HL-60/S4 treated with retinoic acid at 250 ng/mL for 4 days and 3 days (cell line): ENCODE results near the gene TICAM1.
"Not testable (repeated sequence)": the region's sequence is repeated elsewhere in the genome, so short reads cannot be mapped to it uniquely, and the experiment has no call there.

ENCODE experiments used
- in situ Hi-C: fragments of 300-500 bp; cut with MboI; formaldehyde crosslinking; loops from 2 replicates; pipeline ENCODE4 v1.7.0; 2022; ENCODE audit warnings: low sequenced_read_pairs

The TICAM1 gene

DNA sequence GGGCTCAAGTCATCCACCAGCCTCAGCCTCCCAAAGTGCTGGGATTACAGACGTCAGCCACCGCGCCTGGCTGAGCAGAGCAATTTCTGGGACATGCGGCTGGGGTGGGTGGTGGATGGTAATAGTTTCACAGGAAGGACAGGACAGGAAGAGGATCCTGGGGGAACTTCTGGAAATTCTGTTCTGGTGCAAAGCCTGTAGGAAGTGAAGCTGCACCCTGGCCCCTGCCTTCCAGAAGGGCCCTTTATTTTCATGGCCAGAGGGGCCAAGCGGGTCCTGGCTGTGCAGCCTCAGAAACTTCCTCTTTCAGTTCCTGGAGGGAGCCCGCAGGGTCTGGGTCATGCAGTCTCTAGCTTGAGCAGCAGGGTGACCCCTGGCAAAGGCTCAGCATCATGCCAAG lies 24.3 kb downstream of the TICAM1 start:
- in situ Hi-C loops = no loop called here

DNA sequence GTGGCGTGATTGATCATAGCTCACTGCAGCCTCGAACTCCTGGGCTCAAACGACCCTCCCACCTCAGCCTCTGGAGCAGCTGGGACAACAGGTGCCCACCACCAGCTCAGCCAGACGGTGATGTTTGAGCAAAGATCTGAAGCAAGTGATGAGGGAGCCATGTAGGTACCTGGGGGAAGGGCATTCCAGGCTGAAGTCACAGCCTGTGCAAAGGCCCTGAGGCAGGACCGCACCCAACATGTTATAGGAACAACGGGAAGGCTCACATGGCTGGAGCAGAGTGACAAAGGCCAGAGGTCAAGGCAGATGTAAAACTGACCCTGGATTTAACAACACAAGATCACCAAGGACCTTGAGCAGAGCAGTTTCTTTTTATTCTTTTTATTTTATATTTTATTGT lies 25.1 kb downstream of the TICAM1 start:
- in situ Hi-C loops = no loop called here

DNA sequence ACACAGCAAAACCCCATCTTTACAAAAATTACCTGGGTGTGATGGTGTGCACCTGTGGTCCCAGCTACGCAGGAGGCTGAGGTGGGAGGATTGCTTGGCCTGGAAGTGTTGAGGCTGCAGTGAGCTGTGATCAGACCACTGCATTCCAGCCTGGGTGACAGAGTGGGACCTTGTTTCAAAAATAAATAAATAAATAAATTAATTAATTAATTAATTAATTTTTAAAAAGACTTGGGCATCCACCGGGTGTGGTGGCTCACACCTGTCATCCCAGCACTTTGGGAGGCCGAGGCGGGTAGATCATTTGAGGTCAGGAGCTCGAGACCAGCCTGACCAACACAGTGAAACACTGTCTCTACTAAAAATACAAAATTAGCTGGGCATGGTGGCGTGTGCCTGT lies 26.4 kb downstream of the TICAM1 start:
- in situ Hi-C loops = not testable (repeated sequence)

DNA sequence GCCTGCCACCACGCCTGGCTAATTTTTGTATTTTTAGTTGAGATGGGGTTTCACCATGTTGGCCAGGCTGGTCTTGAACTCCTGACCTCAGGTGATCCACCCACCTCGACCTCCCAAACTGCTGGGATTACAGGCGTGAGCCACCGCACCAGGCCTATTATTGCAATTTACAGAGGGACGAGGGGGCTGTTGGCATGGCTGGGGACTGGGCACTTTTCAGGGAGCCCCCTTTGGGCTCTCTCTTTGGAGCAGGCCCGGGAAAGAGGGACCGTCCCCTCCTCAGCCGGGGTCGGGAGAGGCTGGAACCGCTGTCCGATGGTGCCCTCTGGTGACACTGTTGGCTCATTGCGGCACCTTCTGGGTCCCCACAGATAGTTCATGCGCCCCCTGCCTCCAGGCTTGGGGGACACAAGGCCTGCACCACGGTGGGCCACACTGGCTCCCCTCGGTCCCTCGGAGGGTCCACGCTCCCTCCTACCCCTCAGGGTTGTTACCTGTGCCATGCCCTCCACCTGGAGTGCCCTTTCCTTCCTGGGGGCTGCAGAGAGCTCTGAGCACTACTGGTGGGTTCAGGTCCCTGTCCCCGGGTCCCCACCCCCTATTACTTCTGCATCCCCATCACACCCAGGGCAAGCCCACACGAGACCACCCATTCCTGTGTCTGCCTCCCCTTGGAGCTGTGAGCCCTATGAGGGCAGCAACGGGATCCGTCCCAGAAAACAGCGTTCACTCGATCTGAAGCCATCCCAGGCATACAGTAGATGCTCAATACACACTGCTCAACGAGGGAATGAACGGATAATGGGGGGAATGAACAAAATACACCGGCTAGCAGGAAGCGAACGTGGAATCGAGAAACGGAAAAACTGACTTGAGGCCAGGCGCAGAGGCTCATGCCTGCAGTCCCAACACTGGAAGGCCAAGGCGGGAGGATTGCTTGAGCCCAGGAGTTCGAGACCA lies 27.5 kb downstream of the TICAM1 start:
- in situ Hi-C loops = no loop called here

DNA sequence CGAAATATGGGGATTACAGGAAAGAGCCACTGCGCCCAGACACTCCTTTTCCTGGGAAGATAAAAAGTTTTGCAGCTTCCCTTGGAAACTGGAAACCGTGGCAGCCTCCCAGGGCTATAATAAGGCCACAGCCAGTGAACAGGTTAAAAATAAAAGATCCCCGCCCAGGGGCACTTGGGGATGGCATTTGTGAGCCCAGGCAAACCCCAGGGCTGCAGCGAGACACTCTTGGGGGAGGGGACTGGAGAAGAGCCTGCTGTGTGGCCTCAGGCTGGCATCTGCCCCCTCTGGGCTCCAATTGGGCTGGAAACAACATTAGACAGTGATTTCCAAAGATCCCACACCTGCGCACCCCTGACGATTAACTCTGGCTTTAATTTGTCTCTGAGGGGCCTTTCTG lies 28.8 kb downstream of the TICAM1 start:
- in situ Hi-C loops = no loop called here

DNA sequence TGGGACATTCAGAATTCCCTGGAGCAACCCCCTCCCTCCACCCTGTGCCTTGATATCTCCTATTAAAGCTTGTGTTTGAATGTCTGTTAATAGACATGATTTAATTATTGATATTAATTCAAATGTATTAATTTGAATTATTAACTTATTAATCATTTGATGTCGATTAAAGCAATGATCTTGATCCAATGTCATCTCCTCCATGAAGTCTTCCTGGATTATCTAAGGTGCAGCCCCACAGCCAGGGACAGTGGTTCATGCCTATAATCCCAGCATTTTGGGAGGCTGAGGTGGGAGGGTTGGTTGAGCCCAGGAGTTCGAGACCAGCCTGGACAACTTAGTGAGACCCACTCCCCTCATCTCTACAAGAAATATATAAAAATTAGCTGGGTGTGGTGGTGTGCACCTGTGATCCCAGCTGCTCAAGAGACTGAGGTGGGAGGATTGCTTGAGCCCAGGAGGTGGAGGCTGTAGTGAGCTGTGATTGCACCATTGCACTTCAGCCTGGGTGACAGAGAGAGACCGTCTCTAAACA lies 30.4 kb downstream of the TICAM1 start:
- in situ Hi-C loops = no loop called here

DNA sequence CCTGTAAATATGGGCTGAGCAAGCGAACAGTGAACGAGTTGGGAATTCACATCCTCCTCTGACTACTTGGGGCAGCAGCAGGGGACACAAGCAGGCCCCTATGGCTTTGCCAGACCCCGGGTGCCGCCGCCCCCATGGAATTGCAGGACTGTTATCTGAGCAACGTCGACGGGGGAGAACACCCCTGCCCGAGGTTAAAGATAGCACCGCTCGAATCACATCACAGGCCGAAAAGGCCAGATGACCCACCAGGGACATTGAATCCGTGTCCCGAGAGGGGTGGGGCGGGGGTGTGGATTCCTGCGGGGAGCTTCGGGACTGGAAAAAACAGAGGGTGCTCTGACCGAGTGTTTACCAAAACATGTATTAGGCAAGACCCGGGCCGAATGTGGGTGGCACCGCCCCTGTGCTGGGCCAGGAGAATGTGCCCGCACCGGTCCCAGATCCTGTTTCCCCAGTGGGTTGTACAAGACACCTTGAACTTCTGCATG lies 30.9 kb downstream of the TICAM1 start:
- in situ Hi-C loops = no loop called here

DNA sequence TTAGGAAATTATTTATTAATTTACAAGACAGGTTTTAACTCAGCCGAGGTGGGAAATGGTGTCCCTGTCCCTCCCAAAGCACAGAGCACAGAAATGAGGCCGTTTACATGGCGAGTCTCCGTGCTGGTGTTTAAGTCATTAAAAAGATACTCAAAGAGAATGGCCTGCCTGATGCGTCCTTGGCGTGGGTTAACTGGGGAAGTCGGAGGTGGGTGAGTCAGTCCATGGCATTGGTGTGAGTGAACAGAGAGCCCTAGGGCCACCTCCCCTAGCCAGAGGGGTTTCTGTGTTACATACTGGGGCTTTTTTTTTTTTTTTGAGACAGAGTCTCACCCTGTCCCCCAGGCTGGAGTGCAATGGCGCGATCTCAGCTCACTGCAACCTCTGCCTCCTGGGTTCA lies 36.1 kb downstream of the TICAM1 start:
- in situ Hi-C loops = no loop called here

DNA sequence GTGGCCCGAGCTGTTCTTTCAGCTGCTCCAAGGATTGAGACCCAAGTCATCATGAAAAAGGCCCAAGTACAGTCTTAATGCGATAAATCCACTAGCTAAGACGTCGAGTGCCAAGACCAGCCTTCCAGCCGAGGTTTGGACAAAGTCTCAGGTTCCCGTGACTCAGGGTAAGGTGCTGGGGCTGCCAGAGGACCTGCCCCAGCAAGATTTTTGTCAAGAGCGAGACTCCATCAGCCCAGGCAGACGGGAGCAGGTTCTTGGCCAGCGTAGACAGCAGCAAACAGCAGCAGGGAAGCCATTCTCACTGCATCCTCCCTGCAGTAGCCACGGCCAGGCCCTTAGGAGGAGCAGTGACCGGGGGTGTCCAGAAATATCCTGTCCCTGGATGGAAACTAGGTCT lies 36.5 kb downstream of the TICAM1 start:
- in situ Hi-C loops = no loop called here

DNA sequence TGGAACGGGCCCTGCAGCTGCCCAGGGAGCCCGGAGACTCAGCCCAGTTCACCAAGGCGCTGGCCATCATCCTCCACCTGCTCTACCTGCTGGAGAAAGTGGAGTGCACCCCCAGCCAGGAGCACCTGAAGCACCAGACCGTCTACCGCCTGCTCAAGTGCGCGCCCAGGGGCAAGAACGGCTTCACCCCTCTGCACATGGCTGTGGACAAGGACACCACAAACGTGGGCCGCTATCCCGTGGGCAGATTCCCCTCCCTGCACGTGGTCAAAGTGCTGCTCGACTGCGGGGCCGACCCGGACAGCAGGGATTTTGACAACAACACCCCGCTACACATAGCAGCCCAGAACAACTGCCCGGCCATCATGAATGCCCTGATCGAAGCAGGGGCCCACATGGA lies 38.2 kb downstream of the TICAM1 start:
- in situ Hi-C loops = not testable (repeated sequence)

DNA sequence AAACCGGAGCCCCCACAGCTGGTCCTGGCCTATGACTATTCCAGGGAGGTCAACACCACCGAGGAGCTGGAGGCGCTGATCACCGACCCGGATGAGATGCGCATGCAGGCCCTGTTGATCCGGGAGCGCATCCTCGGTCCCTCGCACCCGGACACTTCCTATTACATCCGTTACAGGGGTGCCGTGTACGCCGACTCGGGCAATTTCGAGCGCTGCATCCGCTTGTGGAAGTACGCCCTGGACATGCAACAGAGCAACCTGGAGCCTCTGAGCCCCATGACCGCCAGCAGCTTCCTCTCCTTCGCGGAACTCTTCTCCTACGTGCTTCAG lies 38.7 kb downstream of the TICAM1 start:
- in situ Hi-C loops = not testable (repeated sequence)

DNA sequence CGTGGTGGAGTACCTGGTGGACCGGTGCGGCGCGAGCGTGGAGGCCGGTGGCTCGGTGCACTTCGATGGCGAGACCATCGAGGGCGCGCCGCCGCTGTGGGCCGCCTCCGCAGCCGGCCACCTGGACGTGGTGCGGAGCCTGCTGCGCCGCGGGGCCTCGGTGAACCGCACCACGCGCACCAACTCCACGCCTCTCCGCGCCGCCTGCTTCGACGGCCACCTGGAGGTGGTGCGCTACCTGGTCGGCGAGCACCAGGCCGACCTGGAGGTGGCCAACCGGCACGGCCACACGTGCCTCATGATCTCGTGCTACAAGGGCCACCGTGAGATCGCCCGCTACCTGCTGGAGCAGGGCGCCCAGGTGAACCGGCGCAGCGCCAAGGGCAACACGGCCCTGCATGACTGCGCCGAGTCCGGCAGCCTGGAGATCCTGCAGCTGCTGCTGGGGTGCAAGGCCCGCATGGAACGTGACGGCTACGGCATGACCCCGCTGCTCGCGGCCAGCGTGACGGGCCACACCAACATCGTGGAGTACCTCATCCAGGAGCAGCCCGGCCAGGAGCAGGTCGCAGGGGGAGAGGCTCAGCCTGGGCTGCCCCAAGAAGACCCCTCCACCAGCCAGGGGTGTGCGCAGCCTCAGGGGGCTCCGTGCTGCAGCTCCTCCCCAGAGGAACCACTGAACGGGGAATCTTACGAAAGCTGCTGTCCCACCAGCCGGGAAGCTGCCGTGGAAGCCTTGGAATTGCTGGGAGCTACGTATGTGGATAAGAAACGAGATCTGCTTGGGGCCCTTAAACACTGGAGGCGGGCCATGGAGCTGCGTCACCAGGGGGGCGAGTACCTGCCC lies 39.3 kb downstream of the TICAM1 start:
- in situ Hi-C loops = not testable (repeated sequence)

DNA sequence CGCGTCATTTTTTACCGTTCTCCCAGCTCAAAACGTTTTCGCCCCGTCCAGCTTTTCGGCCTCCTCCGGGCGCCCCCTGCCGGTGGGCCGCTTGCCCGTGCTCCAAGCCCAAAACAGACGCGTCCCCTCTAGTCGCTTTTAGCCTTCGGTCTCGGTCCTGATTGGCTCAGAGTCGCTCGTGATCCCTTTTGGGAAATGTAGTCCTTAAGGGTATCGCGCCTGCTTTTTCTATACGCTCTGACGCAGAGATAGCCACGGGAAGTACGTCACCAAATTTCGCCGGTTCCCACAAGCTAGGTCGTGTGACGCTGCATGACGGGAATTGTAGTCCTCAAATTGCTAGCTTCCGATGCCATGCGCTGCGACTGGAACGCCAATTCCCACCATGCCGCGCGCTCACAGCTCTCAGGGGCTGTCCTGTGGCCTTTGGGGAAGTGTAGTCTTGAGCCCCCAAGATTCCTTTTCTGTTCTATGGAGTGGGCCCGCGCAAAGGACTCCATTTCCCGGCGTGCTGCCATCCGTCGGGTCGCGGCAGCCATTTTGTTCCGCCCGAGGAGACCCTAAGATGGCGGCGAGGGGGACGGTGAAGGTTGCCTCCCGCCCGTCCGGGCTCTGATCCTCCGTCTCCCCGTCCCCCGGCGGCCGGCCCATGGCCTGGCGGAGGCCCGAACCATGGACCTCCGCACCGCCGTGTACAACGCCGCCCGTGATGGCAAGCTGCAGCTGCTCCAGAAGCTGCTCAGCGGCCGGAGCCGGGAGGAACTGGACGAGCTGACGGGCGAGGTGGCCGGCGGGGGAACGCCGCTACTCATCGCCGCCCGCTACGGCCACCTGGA lies 40.1 kb downstream of the TICAM1 start, which contains the start of gene FEM1A:
FEM1A (plus strand) TSS at position 552 of the 836 bp plus-strand sequence; CDS start at position 673, 121 bp downstream.
- in situ Hi-C loops = no loop called here

DNA sequence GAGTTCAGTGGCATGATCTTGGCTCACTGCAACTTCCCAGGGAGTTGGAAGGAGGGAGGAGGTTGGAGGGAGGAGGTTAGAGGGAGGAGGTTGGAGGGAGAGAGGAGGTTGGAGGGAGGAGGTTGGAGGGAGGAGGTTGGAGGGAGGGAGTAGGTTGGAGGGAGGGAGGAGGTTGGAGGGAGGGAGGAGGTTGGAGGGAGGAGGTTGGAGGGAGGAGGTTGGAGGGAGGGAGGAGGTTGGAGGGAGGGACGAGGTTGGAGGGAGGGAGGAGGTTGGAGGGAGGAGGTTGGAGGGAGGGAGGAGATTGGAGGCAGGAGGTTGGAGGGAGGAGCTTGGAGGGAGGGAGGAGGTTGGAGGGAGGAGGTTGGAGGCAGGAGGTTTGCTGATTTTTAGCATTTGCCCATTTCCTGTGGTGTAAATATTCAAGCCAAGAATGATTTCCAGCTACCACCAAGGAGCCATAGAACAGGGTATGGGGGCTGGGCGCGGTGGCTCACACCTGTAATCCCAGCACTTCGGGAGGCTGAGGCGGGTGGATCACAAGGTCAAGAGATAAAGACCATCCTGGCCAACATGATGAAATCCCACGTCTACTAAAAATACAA lies 45.0 kb downstream of the TICAM1 start:
- in situ Hi-C loops = loop anchor here (10.0 kb wide), 1 partner anchor 52 kb away; no protein-coding TSS in a partner anchor

DNA sequence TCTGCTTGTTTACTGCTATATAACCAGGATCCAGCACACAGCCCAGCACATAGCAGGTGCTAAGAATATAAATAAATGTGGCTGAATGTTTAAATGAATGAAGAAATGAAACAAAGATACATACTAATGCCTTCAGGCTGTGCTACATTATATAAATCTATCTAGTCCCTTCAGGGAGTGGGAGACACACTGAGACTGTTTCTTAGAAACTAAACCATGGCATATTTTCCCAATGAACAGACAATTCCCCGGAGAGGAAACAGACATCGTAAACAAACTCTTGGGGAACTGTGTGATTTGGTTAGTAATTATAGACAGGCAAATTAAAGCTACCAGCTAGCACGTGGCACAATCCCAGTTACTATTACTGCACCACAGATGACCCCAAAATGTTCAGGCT lies 49.7 kb downstream of the TICAM1 start:
- in situ Hi-C loops = loop anchor here (10.0 kb wide), 1 partner anchor 47 kb away; no protein-coding TSS in a partner anchor

DNA sequence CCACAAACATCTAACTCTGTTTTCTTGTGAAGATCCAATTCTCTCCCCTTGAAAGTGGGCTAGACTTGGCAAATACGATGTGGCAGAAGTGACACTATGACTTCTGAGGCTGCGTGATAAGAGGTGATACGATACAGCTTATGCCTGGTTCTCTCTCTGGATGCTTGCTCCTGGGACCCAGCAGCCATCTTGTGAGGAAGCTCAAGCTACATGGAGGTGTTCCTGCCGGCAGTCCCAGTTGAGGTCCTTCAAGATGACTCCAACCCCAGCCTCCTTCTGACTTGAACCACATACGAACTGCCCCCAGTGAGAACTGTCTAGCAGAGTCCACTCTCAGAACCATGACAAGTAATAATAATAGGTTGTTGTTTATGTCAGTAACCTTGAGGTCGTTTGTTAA lies 50.7 kb downstream of the TICAM1 start:
- in situ Hi-C loops = loop anchor here (10.0 kb wide), 1 partner anchor 46 kb away; no protein-coding TSS in a partner anchor

DNA sequence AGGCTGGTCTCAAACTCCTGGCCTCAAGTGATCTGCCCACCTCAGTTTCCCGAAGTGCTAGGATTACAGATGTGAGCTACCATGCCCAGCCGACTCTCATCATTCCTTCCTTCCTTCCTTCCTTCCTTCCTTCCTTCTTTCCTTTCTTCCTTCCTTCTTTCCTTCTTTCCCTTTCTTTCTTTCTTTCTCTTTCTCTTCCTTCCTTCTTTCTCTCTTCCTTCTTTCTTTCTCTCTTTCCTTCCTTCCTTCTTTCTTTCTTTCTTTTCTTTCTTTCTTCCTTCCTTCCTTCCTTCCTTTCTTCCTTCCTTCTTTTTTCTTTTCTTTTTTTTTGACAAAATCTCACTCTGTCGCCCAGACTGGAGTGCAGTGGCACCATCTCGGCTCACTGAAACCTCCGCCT lies 53.4 kb downstream of the TICAM1 start:
- in situ Hi-C loops = not testable (repeated sequence)

DNA sequence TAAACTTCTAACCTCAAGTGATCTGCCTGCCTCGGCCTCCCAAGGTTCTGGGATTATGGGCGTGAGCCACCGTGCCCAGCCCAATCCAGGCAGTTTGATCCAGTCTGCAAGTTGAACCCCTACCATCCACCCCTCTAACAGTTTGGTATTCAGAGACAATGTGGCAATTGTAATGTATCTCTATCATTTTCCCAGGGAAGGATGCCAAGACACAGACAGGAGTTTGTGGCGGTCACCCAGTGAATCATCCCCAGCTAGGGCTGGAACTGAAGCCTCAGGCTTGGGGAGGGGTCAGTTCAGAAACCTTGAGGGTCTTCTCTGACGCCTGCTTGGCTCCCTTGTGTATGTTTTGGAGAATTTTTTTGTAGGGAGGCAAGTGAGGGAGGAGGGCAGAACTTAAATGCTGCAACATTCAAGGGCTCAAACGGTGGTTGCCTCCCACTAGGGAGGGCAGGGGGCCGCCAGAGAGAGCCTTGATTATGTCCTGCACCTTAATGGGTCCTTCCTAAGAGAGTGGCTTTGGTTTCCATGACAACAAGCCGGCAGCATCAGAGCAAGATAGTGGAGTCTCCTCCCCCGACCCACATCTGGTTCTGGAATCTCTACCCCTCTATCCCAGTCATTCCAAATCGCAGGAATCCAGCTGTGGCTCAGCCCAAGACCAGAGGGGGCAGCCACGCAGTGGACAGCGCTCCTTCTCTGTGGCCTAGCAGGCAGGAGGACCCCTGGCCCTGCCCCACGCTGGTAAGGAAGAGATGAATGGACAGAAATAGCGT lies 54.9 kb downstream of the TICAM1 start:
- in situ Hi-C loops = no loop called here

DNA sequence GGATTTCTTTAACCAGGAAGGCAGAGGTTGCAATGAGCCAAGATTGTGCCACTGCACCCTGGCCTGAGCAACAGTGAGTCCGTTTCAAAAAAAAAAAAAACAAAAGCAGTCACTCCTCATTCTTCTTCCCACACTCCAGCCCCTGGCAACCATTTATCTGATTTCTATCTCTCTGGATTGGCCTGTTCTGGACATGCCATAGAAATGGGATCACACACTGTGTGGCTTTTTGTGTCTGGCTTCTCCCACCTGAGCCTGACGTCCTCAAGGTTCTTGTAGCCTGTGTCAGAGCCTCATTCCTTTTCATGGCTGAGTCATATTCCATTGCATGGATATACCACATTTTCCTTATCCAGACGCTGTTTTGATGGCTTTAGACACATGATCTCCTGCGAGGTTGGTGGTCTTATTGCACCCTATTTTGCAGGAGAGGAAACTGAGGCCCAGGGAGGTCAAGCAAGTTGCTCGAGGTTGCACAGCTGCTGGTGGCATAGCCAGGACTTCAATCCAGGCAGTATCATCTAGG lies 55.8 kb downstream of the TICAM1 start:
- in situ Hi-C loops = no loop called here
